NCI-H1436 treated with DMSO at 0.1 percent for 48 hours (cell line): ENCODE measurements around the gene ADAMTS15.

ENCODE experiments used
- DNase-seq: peaks from one replicate; lab custom pipeline; 2025; lab: John Stamatoyannopoulos, UW

Gene ADAMTS15

DNA sequence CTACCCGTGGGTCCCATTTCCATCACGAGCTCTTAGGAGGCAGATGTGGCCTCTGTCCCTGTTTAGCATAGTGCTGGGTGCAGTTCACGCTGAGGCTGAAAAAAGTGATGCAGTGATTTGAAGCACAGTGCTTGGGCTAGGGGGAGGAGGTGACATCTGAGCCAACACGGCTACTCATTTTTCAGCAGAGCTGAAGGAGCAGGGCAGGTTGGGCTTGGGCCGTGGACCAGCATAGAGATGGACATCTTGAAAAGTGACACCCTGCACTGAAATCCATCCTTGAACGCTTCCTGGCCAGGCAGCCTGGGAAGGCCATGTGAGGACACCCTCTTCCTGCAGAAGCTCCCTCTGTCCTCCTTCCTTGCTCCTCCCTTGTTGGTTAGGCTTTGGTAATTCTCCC lies 66.4 kb downstream of the ADAMTS15 start:
- no peak for DNase-seq

DNA sequence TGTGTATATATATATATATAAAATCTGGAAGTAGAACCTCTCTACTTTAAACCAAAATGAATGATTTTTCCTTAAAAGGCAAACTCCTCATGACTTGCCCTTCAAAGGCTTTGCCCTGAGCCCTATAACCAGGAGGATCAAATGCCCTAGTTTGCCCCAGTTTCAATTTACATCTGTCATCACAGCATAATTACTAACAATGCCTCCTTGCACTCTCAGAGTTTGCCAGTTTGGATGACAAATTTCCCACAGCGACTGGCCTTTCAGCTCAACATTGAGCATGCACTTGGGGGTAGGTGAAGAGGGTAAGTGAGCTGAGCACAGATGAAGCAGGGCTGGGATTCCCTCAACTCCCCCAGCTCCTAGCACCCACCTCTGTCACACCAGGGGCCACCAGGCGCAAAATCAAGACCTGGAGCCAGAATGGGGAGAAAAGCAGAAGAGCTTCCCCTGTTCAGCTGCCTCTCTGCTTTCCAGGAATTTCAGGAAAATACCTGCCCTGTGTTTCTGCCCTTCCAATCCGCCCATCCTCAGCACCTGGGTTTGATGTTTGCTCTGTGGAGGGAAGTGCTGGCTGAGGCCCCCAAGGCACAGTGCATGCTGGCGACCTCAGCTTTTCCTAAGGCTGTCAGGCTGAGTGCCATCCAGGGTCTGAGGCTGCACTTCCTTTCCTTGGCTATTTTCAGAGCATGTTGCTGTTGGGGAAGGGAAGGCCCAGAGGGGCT lies 67.5 kb downstream of the ADAMTS15 start:
- no peak for DNase-seq

DNA sequence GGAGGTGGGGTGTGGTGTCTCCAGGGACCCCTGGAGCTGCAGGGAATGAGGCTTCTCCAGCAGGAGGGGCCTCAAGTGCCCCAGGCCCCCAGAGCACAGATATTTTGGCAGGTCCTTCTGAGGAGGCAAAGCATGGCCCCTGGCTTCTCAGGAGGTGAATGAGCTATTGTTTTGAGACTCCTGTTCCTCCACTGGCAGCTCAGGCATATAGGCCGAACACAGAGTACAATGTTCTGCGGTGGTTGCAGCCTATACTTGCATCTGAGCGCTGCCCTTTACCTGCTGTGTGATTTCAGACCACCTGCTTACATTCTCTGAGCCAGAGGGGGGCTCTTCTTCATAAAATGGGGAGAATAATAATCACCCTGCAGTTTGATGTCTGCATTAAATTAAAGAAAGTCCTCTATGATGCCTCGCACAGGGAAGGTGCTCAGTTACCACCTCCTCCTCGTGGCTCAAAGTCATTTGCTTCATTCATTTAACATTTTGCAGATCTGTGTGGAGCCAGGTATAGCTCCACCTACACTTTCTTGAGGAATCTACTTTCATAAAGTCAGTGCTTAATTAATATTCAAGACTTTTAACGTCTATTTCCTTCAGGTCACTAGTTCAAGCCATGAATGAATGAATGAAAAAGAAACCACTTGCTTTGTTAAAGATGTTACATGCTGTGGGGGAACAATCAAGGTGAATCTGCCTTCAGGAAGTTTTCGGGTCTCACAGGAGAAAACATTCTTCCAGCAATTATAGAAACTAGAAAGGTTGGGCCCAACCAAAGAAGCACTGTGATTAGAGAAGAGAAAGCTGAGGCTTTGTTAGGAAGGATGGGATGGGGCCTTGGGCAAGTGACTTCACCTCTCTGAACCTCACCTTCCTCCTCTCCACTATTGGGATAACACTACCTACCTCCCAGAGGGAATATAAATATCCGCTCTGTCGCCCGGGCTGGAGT lies 68.4 kb downstream of the ADAMTS15 start:
- no peak for DNase-seq

DNA sequence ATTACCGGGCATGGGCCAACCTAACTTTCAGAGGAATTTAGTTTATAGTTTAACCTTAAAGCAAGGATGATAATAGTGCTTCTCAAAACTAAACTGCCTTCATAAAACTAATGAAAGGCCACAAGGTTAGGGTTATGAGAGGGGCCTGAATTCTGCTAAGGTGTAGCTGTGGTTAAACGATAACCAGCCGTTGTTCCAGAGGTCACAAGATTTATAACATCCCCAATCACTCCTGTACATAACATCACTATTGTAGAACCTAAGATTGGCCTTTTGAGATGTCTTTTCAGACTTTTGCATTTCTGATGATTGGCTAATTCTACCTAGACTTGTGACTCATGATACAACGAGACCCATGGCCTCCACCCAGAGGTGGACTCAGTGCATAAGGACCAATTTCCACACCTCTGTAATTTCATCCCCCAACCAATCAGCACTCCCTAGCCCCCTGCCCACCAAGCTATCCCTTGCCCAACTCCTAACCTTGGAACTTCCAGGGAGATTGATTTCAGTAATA lies 69.8 kb downstream of the ADAMTS15 start:
- DNase-seq = no peak

DNA sequence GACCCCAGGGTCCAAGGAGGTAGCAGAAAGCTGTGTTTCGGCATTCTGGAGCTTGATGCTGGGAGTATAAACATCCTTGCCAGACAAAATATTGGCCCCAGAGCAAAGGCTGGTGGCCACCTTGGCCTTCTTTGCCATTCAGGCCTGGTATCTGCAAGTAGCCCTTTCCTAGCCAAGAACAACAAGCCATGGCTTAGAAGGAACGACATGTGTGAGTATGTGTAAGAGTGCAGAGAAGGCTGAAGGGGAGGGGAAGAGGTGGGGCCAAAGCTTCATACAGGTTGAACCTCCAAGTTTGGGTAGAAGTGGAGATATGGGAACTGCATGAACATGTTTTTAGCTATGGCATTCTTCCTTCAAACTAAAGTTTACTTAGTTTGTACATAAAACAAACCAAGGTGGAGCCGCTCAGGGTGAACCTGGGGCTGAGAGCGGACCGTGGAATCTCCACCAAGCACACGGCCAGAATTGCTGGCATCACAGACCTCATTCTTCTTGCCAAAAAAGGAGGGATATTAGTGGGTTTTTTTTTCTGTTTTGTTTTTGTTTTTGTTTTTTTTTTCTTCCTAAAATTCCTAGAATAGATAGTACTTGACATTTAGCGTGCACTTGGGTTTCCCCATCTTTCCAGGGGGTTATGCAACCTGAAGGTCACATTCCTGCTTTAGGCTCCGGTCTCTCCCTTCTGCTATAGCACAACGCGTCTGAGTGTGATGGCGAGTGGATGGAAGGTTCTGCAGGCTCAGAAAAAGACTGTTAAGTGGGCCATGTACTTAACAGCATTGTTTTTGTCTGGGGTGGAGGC lies 70.9 kb downstream of the ADAMTS15 start:
- no peak for DNase-seq

DNA sequence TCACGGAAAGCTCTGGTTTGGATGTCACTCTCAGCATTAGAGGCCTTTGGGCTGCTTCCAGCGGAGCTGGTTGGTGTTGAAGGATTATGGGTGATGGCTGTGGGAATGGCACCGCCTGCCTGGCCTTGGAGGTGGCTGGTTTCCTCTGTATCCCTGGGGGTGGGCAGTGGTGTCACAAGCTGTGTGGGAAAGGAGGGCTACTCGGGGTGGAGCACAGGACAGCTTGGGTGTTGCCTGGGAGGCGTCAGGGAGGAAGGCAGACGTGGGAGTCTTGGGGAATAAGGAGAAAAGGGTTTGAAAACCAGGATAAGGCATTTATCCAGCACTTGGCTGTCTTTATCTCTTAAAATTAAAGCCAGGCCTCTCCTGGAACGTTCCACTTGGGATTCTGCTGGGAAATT lies 71.8 kb downstream of the ADAMTS15 start:
- DNase-seq = no peak

DNA sequence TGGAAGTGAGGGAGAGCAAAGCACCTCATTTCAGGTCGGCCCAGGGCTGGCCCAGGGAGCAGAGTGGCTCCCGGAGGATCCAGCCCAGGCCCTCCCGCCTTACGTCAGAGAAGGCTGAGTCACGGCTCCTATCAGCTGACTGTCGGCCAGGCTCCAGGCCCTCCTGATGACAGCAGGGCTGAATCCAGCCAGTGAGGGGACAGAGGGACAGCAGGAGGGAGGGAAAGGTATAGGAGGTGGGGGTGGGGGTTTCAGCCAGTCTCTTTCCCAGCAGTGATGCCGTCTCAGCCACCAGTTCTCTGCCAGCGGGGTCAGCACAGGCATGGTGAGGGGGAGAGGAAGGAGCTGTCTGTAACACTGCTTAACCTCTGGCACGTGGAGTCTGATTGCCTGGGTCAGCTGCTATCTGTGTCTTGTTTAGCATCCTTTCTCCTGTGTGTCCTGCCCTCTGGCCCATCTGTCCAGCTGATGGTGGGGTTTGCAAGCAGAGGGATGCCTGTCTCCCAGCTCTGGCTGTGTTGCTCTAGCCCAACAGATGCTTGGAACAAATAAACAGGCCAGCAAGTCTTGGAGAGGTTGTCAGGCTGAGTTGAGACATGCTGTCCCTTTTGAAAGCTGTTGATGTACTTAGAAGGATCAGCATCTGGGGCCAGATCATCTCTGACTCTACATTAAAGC lies 74.0 kb downstream of the ADAMTS15 start:
- DNase-seq = no peak

DNA sequence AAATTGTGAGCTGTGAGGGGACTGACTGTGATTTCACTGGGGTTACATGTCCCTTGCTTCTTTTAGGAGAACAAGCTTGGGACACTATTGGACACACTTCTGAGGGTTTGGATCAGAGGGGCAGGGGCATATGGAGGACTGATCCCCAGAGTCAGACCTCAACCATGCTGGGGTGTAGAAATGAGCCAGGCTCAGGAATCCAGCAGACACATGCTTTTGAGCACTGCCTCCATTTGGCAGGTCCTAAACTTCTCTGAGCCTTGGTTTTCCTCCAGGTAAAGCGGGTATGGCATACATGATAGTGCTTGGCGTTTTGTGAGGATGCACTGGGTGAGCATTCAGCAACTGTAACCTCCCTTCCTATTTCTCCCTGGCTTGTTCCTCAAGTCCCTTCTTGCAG lies 74.7 kb downstream of the ADAMTS15 start:
- DNase-seq = no peak

DNA sequence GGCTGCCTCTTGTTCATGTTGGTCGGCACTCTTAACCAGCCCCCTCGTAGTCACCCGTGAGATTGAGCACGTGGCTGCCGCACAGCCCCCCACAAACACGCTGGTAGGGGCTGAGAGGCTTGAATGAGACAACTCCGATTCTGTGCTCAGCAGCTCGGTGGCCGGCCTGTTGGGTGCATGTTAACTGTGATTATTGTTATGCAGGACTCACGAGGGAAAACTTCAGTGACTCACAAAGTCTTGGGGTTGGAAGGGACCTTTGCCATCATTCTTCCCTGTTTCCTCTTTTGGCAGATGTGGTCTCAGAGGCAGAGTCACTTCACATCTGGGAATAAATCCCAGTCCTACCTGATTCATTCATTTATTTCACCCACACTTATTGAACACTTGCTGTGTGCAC lies 75.2 kb downstream of the ADAMTS15 start:
- no peak for DNase-seq

DNA sequence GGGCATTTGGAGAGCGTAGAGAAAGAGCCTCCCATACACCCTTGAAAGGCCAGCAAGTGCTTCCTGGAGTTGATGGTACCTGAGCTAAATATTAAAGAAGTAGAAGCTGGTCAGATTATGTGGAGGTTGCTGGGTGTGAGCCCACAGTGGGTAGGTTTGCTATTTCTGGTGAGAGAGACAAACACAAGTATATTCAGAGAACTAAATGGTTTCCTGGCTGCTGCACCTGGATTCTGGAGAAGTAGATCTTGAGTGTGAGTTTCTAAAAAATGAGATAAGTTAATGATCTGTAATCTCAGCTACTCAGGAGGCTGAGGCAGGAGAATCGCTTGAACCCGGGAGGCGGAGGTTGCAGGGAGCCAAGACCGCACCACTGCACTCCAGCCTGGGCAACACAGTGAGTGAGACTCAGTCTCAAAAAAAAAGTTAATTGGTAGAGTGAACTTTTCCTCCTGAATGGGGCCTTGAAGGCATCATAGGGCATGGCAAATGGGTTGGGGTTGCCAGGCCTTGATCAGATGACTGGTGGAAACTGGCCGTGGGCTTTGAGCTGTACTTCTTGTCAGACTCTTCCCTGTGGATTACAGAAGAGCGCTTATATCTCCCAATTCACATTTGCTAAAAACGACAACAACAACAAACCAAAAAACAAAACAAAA lies 75.8 kb downstream of the ADAMTS15 start:
- DNase-seq = no peak

DNA sequence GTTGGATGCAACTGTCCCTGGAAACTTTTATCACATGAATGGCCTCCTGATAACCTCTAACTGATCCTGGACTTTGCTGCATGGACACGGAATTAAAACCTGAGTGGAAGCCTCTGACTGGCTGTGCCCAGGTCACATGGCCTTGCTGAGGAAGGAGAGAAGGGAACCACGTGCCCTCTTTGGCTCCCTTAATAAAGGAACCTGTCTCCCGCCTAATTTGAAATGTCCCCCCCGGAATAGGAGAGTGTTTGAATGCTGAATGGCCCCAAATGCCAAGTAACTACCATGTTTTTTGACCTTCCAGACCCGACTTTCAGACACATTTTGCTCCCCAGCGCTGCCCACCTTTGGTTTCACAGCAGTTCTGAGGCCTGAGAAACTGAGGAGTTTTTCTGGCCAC lies 76.9 kb downstream of the ADAMTS15 start:
- DNase-seq = no peak
